ENCODE results near the gene SPSB1. TPM values are rescaled to one million over a fixed set of nuclear protein-coding genes. Genes with fewer than 3 reads are reported as not detected.

Gene SPSB1
- total and polyA plus RNA-seq, 2 of the 4 experiments (the other 2 are of a cell fraction) = 16.7 to 19.8 TPM

- in situ Hi-C loops (cut with MboI; ENCODE audit: low sequenced_read_pairs) (no loop called here), intact Hi-C loops (cut with micrococcal nuclease) (no loop called here), dilution Hi-C loops (cut with HindIII; ENCODE audit: low sequenced_read_pairs, unreplicated experiment) (no loop called here)
- H3K23ac ChIP-seq (ENCODE audit: low read depth, low read length) = no peak overlapping the region
- no peak overlapping the region for H3K27ac ChIP-seq (ENCODE audit: insufficient read depth, low read length)
- H3K9me1 ChIP-seq (ENCODE audit: insufficient read depth, low read length) = peaks cover 24% of the 10 kb centered on the region; the same call in 1 of the 2 replicates
- no peak overlapping the region for H2AK5ac ChIP-seq (ENCODE audit: low read depth, low read length)
- 100% methylated on average over 3 of the region's 9 CpGs; no CpG with 5 or more reads in 1 of the 2 experiments for WGBS, 2 experiments (ENCODE audit: extremely low coverage in 2 of 2, insufficient read length in 1 of 2)
- BruUV-seq (replicated peaks) = no TSS peak
- ChIA-PET CTCF (no interaction called here), POLR2A (ENCODE audit: unreplicated experiment) (interaction anchor here (0.6 kb wide), 2 partner anchors 11 to 65 kb away, joined by 3 read pairs; partner anchors contain the start of gene H6PD)
- TF ChIP-seq RFX5 (IDR thresholded peaks at IDR 0.05; ENCODE audit: low read depth, low read length) (no peak), FOS (IDR thresholded peaks at IDR 0.05; ENCODE audit: low read depth, low read length) (no peak), RCOR1 (IDR thresholded peaks at IDR 0.05; ENCODE audit: insufficient replicate concordance, low read length) (no peak), CEBPB (IDR thresholded peaks at IDR 0.05; ENCODE audit: low read depth, low read length) (no peak)
- H2BK15ac ChIP-seq (ENCODE audit: low read depth, low read length) = no peak overlapping the region
- H2AFZ ChIP-seq (replicated peaks; ENCODE audit: low read length, poor library complexity) = no peak overlapping the region
- no peaks in the 10 kb centered on the region for H3K27me3 ChIP-seq (ENCODE audit: control insufficient read depth, insufficient read depth, low read length)
- H4K91ac ChIP-seq (ENCODE audit: insufficient read depth, low read depth, low read length) = no peak overlapping the region
- no peak overlapping the region for H2BK20ac ChIP-seq (ENCODE audit: low read depth, low read length)
- H4K8ac ChIP-seq (ENCODE audit: low read depth in 2 of 2, low read length in 2 of 2) = no peak overlapping the region
- no peak overlapping the region for H3K9ac ChIP-seq (ENCODE audit: low read depth, low read length)
- no peaks in the 10 kb centered on the region for H3K9me3 ChIP-seq (ENCODE audit: control insufficient read depth, insufficient read depth, low read length)
- no peak overlapping the region for H3K4ac ChIP-seq (ENCODE audit: low read depth, low read length)
- no peak for DNase-seq
- H3K14ac ChIP-seq (replicated peaks; ENCODE audit: low read depth, low read length) = no peak overlapping the region
- peaks cover 4 to 41% of the 10 kb centered on the region in 2 experiments; a peak in 3 of 4 replicates for H3K79me1 ChIP-seq (ENCODE audit: low read depth in 1 of 2, low read length in 2 of 2)
- H3K36me3 ChIP-seq (ENCODE audit: control insufficient read depth, insufficient read depth, low read length) = peaks cover 14% of the 10 kb centered on the region; the same call in 1 of the 2 replicates
- H2BK120ac ChIP-seq (ENCODE audit: low read depth, low read length) = no peak overlapping the region
- no peak overlapping the region for H3K18ac ChIP-seq (ENCODE audit: low read depth, low read length)
- no peak overlapping the region for H3K4me2 ChIP-seq (ENCODE audit: low read depth, low read length)
- H4K5ac ChIP-seq (ENCODE audit: low read depth, low read length) = no peak overlapping the region
- peaks cover 17% of the 10 kb centered on the region for H3K4me1 ChIP-seq (ENCODE audit: control insufficient read depth, insufficient read depth, low read length)
- no peak overlapping the region for H2BK5ac ChIP-seq (ENCODE audit: low read depth, low read length, poor library complexity, severe bottlenecking)
- H4K20me1 ChIP-seq (ENCODE audit: insufficient read depth, low read length) = peaks cover 4% of the 10 kb centered on the region; the same call in 1 of the 2 replicates
- no peak overlapping the region for H3K4me3 ChIP-seq (ENCODE audit: insufficient read depth, low read depth, low read length)
- ATAC-seq (ENCODE audit: low read depth) = no peak
- no peak overlapping the region for H3K56ac ChIP-seq (ENCODE audit: extremely low read depth, insufficient read depth, low read length)
- no peak overlapping the region for H2AK9ac ChIP-seq (replicated peaks; ENCODE audit: low read depth, low read length, poor library complexity)
Observed at GRCh38 chr1:9245661-9246060, 47.0 kb upstream of the SPSB1 start.

All from IMR-90 (cell line).